Measurements from ENCODE around the gene STX1A.
"Not testable (repeated sequence)": the region's sequence is repeated elsewhere in the genome, so short reads cannot be mapped to it uniquely, and the experiment has no call there.

The STX1A gene

GRCh38 chr7:73715648-73716317 is 3.7 kb downstream of the STX1A start:
- H3K4me3 ChIP-seq (ENCODE audit: low read depth, low read length): no peak overlapping the region
- H3K27me3 ChIP-seq: no peaks in the 10 kb centered on the region
- no peaks in the 10 kb centered on the region for H3K9me3 ChIP-seq
- no peaks in the 10 kb centered on the region for H3K36me3 ChIP-seq
- TF ChIP-seq CTCF (IDR thresholded peaks at IDR 0.05; ENCODE audit: low read depth, low read length): no peak
- H3K4me1 ChIP-seq: peaks cover 12% of the 10 kb centered on the region
- DNase-seq: peak; percentile 88

GRCh38 chr7:73713319-73713718 is 6.2 kb downstream of the STX1A start:
- H3K4me1 ChIP-seq: peaks cover 12% of the 10 kb centered on the region
- not testable (repeated sequence) for H3K36me3 ChIP-seq; H3K27me3 ChIP-seq; H3K9me3 ChIP-seq; DNase-seq; H3K4me3 ChIP-seq (ENCODE audit: low read depth, low read length)

GRCh38 chr7:73712773-73713172 is 6.7 kb downstream of the STX1A start:
- peaks cover 12% of the 10 kb centered on the region for H3K4me1 ChIP-seq
- no peak for TF ChIP-seq CTCF (IDR thresholded peaks at IDR 0.05; ENCODE audit: low read depth, low read length)
- no peak overlapping the region for H3K4me3 ChIP-seq (ENCODE audit: low read depth, low read length)
- no peak for DNase-seq
- H3K27me3 ChIP-seq: no peaks in the 10 kb centered on the region
- H3K9me3 ChIP-seq: no peaks in the 10 kb centered on the region
- H3K36me3 ChIP-seq: no peaks in the 10 kb centered on the region

GRCh38 chr7:73708961-73709549 is 10.4 kb downstream of the STX1A start:
- TF ChIP-seq CTCF (IDR thresholded peaks at IDR 0.05; ENCODE audit: low read depth, low read length): no peak

GRCh38 chr7:73707045-73707631 is 12.3 kb downstream of the STX1A start:
- no peak overlapping the region for H3K4me3 ChIP-seq (ENCODE audit: low read depth, low read length)
- DNase-seq: peak; percentile 60
- H3K9me3 ChIP-seq: no peaks in the 10 kb centered on the region
- H3K4me1 ChIP-seq: peaks cover 14% of the 10 kb centered on the region
- no peaks in the 10 kb centered on the region for H3K27me3 ChIP-seq
- H3K36me3 ChIP-seq: peaks cover 3% of the 10 kb centered on the region; the same call in 1 of the 2 replicates
- TF ChIP-seq CTCF (IDR thresholded peaks at IDR 0.05; ENCODE audit: low read depth, low read length): no peak

More at GRCh38 chr7:73708961-73709549, 10.4 kb downstream of the STX1A start:
- Histone ChIP-seq H3K4me1 (peaks cover 9% of the 10 kb centered on the region), H3K9me3 (no peaks in the 10 kb centered on the region), H3K36me3 (no peaks in the 10 kb centered on the region), H3K4me3 (ENCODE audit: low read depth, low read length) (no peak overlapping the region), H3K27me3 (no peaks in the 10 kb centered on the region)
- DNase-seq: no peak

- Histone ChIP-seq H3K36me3 (peaks cover 6% of the 10 kb centered on the region; the same call in 1 of the 2 replicates), H3K27me3 (no peaks in the 10 kb centered on the region), H3K4me3 (ENCODE audit: low read depth, low read length) (no peak overlapping the region), H3K9me3 (no peaks in the 10 kb centered on the region), H3K4me1 (peaks cover 14% of the 10 kb centered on the region)
- no peak for TF ChIP-seq CTCF (IDR thresholded peaks at IDR 0.05; ENCODE audit: low read depth, low read length)
- DNase-seq: no peak
Observed at GRCh38 chr7:73706126-73707044, 13.1 kb downstream of the STX1A start.
